Chondrocyte (in vitro differentiated cells): ENCODE measurements around the gene NCKAP1. TPM values are rescaled to one million over a fixed set of nuclear protein-coding genes. Genes with fewer than 3 reads are reported as not detected.
A peak's percentile ranks its signal among the peaks of the same experiment; 100 is the strongest.

Experiments
- DNase-seq: peaks from one replicate; pipeline ENCODE4 v3.0.0; 2021; ENCODE audit warnings: mixed read lengths, low spot score
- H3K27ac Mint-ChIP-seq: one replicate; pipeline ENCODE4 v1.8.0; 2021; ENCODE audit warnings: mild to moderate bottlenecking, moderate library complexity, mixed read lengths; ENCODE audit not compliant: unreplicated experiment
- H3K27me3 Mint-ChIP-seq: 2 replicates; pipeline ENCODE4 v1.8.0; 2021; ENCODE audit warnings: low read depth, mixed read lengths
- H3K36me3 Mint-ChIP-seq: 2 replicates; pipeline ENCODE4 v1.8.0; 2021; ENCODE audit warnings: low read depth, mixed read lengths
- H3K4me1 Mint-ChIP-seq: 2 replicates; pipeline ENCODE4 v1.8.0; 2021; ENCODE audit warnings: low read depth, mild to moderate bottlenecking, mixed read lengths
- H3K4me3 Mint-ChIP-seq: one replicate; pipeline ENCODE4 v1.8.0; 2021; ENCODE audit warnings: mild to moderate bottlenecking, moderate library complexity, mixed read lengths; ENCODE audit not compliant: unreplicated experiment
- H3K9me3 Mint-ChIP-seq: 2 replicates; pipeline ENCODE4 v1.8.0; 2021; ENCODE audit warnings: low read depth, mixed read lengths
- CTCF ChIP-seq: fragments of 200-600 bp; sonication (generic); IDR thresholded peaks from 2 replicates; pipeline ENCODE4 v1.5.0; 2021; ENCODE audit warnings: antibody characterized with exemption, mild to moderate bottlenecking, moderate library complexity
- total RNA-seq: library from RNA; stranded (reverse); gene quantifications from 3 replicates; pipeline ENCODE4 v1.2.1, GENCODE V29; 2021

The NCKAP1 gene
- total RNA-seq, 1 donor from 2014 or later: 189 TPM

- no peaks in the 10 kb centered on the region for H3K27me3 Mint-ChIP-seq
- peaks cover 1% of the 10 kb centered on the region for H3K36me3 Mint-ChIP-seq
- H3K4me3 Mint-ChIP-seq: no peak overlapping the region
- H3K27ac Mint-ChIP-seq: peak overlapping the region; percentile 91
- no peaks in the 10 kb centered on the region for H3K9me3 Mint-ChIP-seq
- H3K4me1 Mint-ChIP-seq: peaks cover 58% of the 10 kb centered on the region
- TF ChIP-seq CTCF: no peak
- DNase-seq: no peak
These were observed 28.9 kb downstream of the NCKAP1 start for GRCh38 chr2:183009249-183009899.

DNA sequence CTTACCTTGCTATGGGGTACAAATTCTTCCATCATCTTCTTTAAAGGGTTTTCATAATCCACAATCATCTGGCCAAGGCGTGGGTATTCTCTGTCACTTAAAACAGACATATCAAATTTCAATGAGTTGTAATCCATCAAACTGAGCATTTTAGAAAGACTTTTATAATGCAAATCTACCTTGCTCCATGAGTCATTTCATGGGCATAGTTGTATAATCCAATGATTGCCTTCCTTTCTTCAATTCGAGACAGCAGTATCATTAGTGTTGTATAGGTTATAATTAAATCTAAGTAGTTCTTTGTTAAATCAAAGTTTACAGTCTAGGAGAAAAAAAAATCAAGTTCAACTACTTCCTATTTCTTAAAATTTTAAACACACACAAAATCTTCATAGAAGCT is 36.3 kb downstream of the NCKAP1 start:
- no peak for TF ChIP-seq CTCF
- H3K27me3 Mint-ChIP-seq: no peaks in the 10 kb centered on the region
- no peak for DNase-seq
- no peaks in the 10 kb centered on the region for H3K9me3 Mint-ChIP-seq
- peaks cover 22% of the 10 kb centered on the region for H3K36me3 Mint-ChIP-seq
- no peak overlapping the region for H3K4me3 Mint-ChIP-seq
- H3K27ac Mint-ChIP-seq: no peak overlapping the region
- peaks cover 24% of the 10 kb centered on the region for H3K4me1 Mint-ChIP-seq

GRCh38 chr2:183000846-183001245 is 37.4 kb downstream of the NCKAP1 start:
- DNase-seq: no peak
- H3K4me1 Mint-ChIP-seq: peaks cover 25% of the 10 kb centered on the region
- no peaks in the 10 kb centered on the region for H3K9me3 Mint-ChIP-seq
- no peaks in the 10 kb centered on the region for H3K27me3 Mint-ChIP-seq
- H3K27ac Mint-ChIP-seq: no peak overlapping the region
- TF ChIP-seq CTCF: no peak
- H3K4me3 Mint-ChIP-seq: no peak overlapping the region
- peaks cover 23% of the 10 kb centered on the region for H3K36me3 Mint-ChIP-seq

DNA sequence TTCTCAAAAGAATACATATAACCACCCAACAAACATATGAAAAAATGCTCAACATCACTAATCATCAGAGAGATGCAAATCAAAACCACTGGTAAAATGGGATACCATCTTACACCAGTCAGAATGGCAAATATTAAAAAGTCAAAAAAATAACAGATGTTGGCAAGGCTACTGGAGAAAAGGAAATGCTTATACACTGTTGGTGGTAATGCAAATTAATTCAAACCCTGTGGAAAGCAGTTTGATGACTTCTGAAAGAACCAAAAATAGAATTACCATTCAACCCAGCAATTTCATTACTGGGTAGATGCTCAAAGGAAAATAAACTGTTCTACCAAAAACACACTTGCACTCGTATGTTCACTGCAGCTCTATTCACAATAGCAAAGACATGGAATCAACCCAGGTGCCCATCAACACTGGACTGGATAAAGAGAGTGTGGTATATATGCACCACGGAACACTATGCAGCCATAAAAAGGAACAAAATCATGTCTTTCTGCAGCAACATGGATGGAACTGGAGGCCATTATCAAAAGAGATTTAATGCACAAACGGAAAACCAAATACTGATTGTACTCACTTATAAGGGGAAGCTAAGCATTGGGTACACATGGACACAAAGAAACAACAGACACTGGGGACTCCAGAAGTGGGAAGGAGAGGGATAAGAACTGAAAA is 38.8 kb downstream of the NCKAP1 start:
- TF ChIP-seq CTCF: no peak
- H3K4me1 Mint-ChIP-seq: peaks cover 15% of the 10 kb centered on the region
- no peak overlapping the region for H3K27ac Mint-ChIP-seq
- H3K4me3 Mint-ChIP-seq: no peak overlapping the region
- no peaks in the 10 kb centered on the region for H3K9me3 Mint-ChIP-seq
- H3K27me3 Mint-ChIP-seq: no peaks in the 10 kb centered on the region
- DNase-seq: no peak
- peaks cover 26% of the 10 kb centered on the region for H3K36me3 Mint-ChIP-seq

- Mint-ChIP-seq H3K4me1 (peaks cover 10% of the 10 kb centered on the region), H3K27me3 (no peaks in the 10 kb centered on the region), H3K4me3 (no peak overlapping the region), H3K36me3 (peaks cover 23% of the 10 kb centered on the region), H3K9me3 (no peaks in the 10 kb centered on the region), H3K27ac (no peak overlapping the region)
- no peak for TF ChIP-seq CTCF
- DNase-seq: no peak
These were observed 43.9 kb downstream of the NCKAP1 start for GRCh38 chr2:182994228-182994912.
